ENCODE results near the gene SUPT3H. TPM values are rescaled to one million over a fixed set of nuclear protein-coding genes. Genes with fewer than 3 reads are reported as not detected.

Gene SUPT3H
- total RNA-seq, 3 donors from 2014 or later (not counting 1 experiment from before 2014, with no cell fraction given) = 7.3 to 10.9 (median 9.9) TPM

DNA sequence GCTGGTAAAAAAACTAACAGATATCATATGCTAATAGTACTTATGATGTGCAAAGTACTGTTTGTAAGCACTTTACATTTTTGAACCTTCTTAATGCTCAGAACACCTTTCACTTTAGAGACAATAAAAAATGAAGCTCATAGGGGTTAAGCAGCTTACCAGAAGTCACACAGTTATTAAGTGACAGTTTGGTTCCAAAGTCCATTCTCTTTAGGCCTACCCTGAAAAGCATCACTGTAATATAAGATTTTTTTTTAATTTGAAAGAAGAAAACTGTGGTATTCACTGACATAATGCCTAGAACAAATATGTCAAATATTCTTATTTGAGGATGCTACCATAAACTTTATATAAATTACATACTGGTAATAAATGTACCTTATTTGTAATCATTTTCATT lies 177.2 kb downstream of the SUPT3H start:
- Mint-ChIP-seq H3K4me1 (no peaks in the 10 kb centered on the region), H3K27ac (no peak overlapping the region), H3K27me3 (ENCODE audit: low read depth in 2 of 2) (no peaks in the 10 kb centered on the region), H3K9me3 (no peaks in the 10 kb centered on the region), H3K4me3 (no peak overlapping the region), H3K36me3 (no peaks in the 10 kb centered on the region)
- DNase-seq (no peak), ATAC-seq (no peak)
- TF ChIP-seq, protein P1, sequence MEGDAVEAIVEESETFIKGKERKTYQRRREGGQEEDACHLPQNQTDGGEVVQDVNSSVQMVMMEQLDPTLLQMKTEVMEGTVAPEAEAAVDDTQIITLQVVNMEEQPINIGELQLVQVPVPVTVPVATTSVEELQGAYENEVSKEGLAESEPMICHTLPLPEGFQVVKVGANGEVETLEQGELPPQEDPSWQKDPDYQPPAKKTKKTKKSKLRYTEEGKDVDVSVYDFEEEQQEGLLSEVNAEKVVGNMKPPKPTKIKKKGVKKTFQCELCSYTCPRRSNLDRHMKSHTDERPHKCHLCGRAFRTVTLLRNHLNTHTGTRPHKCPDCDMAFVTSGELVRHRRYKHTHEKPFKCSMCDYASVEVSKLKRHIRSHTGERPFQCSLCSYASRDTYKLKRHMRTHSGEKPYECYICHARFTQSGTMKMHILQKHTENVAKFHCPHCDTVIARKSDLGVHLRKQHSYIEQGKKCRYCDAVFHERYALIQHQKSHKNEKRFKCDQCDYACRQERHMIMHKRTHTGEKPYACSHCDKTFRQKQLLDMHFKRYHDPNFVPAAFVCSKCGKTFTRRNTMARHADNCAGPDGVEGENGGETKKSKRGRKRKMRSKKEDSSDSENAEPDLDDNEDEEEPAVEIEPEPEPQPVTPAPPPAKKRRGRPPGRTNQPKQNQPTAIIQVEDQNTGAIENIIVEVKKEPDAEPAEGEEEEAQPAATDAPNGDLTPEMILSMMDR (IDR thresholded peaks at IDR 0.05) = no peak
- no peak overlapping the region for H3K27ac ChIP-seq (ENCODE audit: low read length)
- H3K36me3 ChIP-seq (ENCODE audit: control insufficient read depth, insufficient read depth, low read length) = no peaks in the 10 kb centered on the region
- H3K4me1 ChIP-seq (ENCODE audit: control insufficient read depth, insufficient read depth, low read length) = no peaks in the 10 kb centered on the region
- intact Hi-C loops (cut with micrococcal nuclease) = no loop called here
- H3K27me3 ChIP-seq (ENCODE audit: control insufficient read depth, insufficient read depth, low read length) = no peaks in the 10 kb centered on the region
- no peak overlapping the region for H3K4me3 ChIP-seq (ENCODE audit: low read length)
- no peaks in the 10 kb centered on the region for H3K9me3 ChIP-seq (ENCODE audit: control insufficient read depth, insufficient read depth, low read length)

DNA sequence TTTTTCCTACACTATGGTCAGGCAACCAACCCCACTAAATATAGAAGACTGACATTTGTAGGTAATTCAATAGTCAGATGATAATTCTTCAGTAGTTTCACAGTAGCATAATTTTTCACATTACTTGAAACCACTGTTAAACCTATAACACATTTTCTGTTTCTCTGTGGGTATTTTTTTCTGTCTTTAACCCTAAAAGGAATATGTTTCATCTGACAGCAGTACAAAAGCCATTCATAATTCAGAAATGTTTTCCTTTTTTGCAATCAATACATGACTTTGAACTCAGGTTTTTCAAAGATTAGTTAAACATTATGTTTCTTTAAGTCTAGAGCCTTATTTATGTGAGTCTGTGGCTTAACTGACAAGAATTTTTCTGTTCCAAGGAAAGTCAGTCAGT lies 178.2 kb downstream of the SUPT3H start:
- no peak overlapping the region for H3K27ac ChIP-seq (ENCODE audit: low read length)
- no peak overlapping the region for H3K27ac Mint-ChIP-seq
- H3K4me3 Mint-ChIP-seq = no peak overlapping the region
- H3K36me3 Mint-ChIP-seq = no peaks in the 10 kb centered on the region
- TF ChIP-seq, protein P1 (IDR thresholded peaks at IDR 0.05) = no peak
- H3K9me3 Mint-ChIP-seq = no peaks in the 10 kb centered on the region
- DNase-seq (no peak), ATAC-seq (no peak)
- no peaks in the 10 kb centered on the region for H3K9me3 ChIP-seq (ENCODE audit: control insufficient read depth, insufficient read depth, low read length)
- no peak overlapping the region for H3K4me3 ChIP-seq (ENCODE audit: low read length)
- H3K4me1 ChIP-seq (ENCODE audit: control insufficient read depth, insufficient read depth, low read length) = no peaks in the 10 kb centered on the region
- no peaks in the 10 kb centered on the region for H3K27me3 ChIP-seq (ENCODE audit: control insufficient read depth, insufficient read depth, low read length)
- no peaks in the 10 kb centered on the region for H3K4me1 Mint-ChIP-seq
- intact Hi-C loops (cut with micrococcal nuclease) = no loop called here
- H3K36me3 ChIP-seq (ENCODE audit: control insufficient read depth, insufficient read depth, low read length) = no peaks in the 10 kb centered on the region
- no peaks in the 10 kb centered on the region for H3K27me3 Mint-ChIP-seq (ENCODE audit: low read depth in 2 of 2)

DNA sequence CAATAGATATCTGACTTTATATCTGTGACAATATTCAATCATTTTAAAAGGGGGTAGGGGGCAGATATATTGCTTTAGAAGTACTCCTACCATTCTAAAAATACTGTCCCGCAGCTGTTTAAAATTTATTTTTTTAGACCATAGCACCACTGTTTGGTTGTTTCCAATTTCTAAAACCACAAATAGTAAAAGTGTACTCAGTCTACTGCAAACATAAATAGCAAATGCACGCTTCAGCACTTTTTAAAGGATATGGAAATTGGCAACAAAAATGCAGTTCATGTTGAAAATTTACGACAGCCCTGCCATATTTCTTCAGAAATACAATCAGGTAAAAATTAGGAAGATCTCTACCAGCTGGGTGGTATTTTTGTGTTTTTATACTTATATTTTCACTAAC lies 181.6 kb downstream of the SUPT3H start:
- Histone ChIP-seq H3K4me1 (ENCODE audit: control insufficient read depth, insufficient read depth, low read length) (no peaks in the 10 kb centered on the region), H3K9me3 (ENCODE audit: control insufficient read depth, insufficient read depth, low read length) (no peaks in the 10 kb centered on the region), H3K4me3 (ENCODE audit: low read length) (no peak overlapping the region), H3K27ac (ENCODE audit: low read length) (no peak overlapping the region), H3K27me3 (ENCODE audit: control insufficient read depth, insufficient read depth, low read length) (no peaks in the 10 kb centered on the region), H3K36me3 (ENCODE audit: control insufficient read depth, insufficient read depth, low read length) (no peaks in the 10 kb centered on the region)
- ATAC-seq (no peak), DNase-seq (no peak)
- Mint-ChIP-seq H3K4me1 (no peaks in the 10 kb centered on the region), H3K27me3 (ENCODE audit: low read depth in 2 of 2) (no peaks in the 10 kb centered on the region), H3K9me3 (no peaks in the 10 kb centered on the region), H3K36me3 (no peaks in the 10 kb centered on the region), H3K27ac (no peak overlapping the region), H3K4me3 (no peak overlapping the region)
- TF ChIP-seq, protein P1 (IDR thresholded peaks at IDR 0.05) = no peak
- 75% methylated on average over 2 of the region's 3 CpGs for WGBS (ENCODE audit: insufficient coverage)
- intact Hi-C loops (cut with micrococcal nuclease) = no loop called here

DNA sequence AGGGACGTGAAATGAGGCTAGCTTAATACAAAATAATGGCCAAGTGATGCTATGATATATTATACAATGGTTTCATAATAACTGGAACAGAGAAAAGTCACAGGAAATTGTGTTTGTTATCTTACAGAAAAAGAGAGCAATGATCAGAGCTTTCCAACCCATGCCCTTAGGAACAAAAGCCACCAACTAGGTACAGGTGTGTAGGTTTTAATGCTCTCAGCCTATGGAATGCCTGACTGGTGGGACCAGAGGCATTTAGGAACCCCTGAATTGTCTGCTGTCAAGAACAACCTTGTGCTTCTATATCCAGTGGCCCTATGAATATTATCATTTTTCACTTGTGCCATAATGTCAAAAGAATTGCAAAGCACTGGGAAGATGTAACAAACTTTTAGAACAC lies 182.6 kb downstream of the SUPT3H start:
- Histone ChIP-seq H3K4me1 (ENCODE audit: control insufficient read depth, insufficient read depth, low read length) (no peaks in the 10 kb centered on the region), H3K27me3 (ENCODE audit: control insufficient read depth, insufficient read depth, low read length) (no peaks in the 10 kb centered on the region), H3K9me3 (ENCODE audit: control insufficient read depth, insufficient read depth, low read length) (no peaks in the 10 kb centered on the region), H3K36me3 (ENCODE audit: control insufficient read depth, insufficient read depth, low read length) (no peaks in the 10 kb centered on the region), H3K4me3 (ENCODE audit: low read length) (no peak overlapping the region), H3K27ac (ENCODE audit: low read length) (no peak overlapping the region)
- Mint-ChIP-seq H3K36me3 (no peaks in the 10 kb centered on the region), H3K4me1 (no peaks in the 10 kb centered on the region), H3K9me3 (no peaks in the 10 kb centered on the region), H3K4me3 (no peak overlapping the region), H3K27me3 (ENCODE audit: low read depth in 2 of 2) (no peaks in the 10 kb centered on the region), H3K27ac (no peak overlapping the region)
- no peak for DNase-seq
- intact Hi-C loops (cut with micrococcal nuclease) = no loop called here
- ATAC-seq = no peak
- TF ChIP-seq, protein P1 (IDR thresholded peaks at IDR 0.05) = no peak
- WGBS (ENCODE audit: insufficient coverage) = 100% methylated on average over 1 of the region's 1 CpG
